Tibial nerve (tissue), 4 donors: ENCODE results near the gene BMPR1A. TPM values are rescaled to one million over a fixed set of nuclear protein-coding genes. Genes with fewer than 3 reads are reported as not detected.

Experiments
- DNase-seq, 2 donors: peaks; one replicate each; pipeline ENCODE4 v3.0.0-alpha.2; 2019; ENCODE audit warnings: low spot score in 2 of 2
- H3K27ac ChIP-seq, 4 donors: fragments of 200-600 bp; sonication (generic) in 3 of 4; one replicate each; pipeline ENCODE4 v1.5.1; 2017 to 2019; ENCODE audit warnings: mild to moderate bottlenecking in 1 of 4
- H3K27me3 ChIP-seq, 2 donors: fragments of 200-600 bp; sonication (generic) in 1 of 2; one replicate each; pipeline versions ENCODE4 v1.5.1 to v1.6.0; 2017 to 2019
- H3K36me3 ChIP-seq, 3 donors: fragments of 200-600 bp; sonication (generic); one replicate each; pipeline ENCODE4 v1.5.1; 2018 to 2019
- H3K4me1 ChIP-seq, 4 donors: fragments of 200-600 bp; sonication (generic) in 3 of 4; one replicate each; pipeline ENCODE4 v1.5.1; 2017 to 2019
- H3K4me3 ChIP-seq, 4 donors: fragments of 200-600 bp; sonication (generic) in 3 of 4; one replicate each; pipeline ENCODE4 v1.5.1; 2017 to 2019; ENCODE audit warnings: mild to moderate bottlenecking in 1 of 4, moderate library complexity in 1 of 4
- H3K9me3 ChIP-seq, 4 donors: fragments of 200-600 bp; sonication (generic) in 3 of 4; one replicate each; pipeline ENCODE4 v1.5.1; 2017 to 2019
- EP300 ChIP-seq, 2 donors: sonication (generic); formaldehyde crosslinking; IDR thresholded peaks; one replicate each; pipeline ENCODE4 v1.6.1; 2017; ENCODE audit warnings: antibody characterized with exemption in 2 of 2, mild to moderate bottlenecking in 1 of 2
- POLR2A ChIP-seq, 2 donors: fragments of 450-650 bp; IDR thresholded peaks; one replicate each; pipeline ENCODE4 v1.6.1; 2017; ENCODE audit warnings: antibody characterized with exemption in 2 of 2, mild to moderate bottlenecking in 2 of 2, moderate library complexity in 2 of 2
- WGBS, 2 donors: methylation state at CpG; one replicate each; pipeline ENCODE4 v1.1.5; 2018; 5-methylcytosine and 5-hydroxymethylcytosine counted together
- total RNA-seq, 4 donors: library from RNA; depleted of rRNA; stranded (reverse); fragments of >200 nt; gene quantifications; one replicate each; pipeline ENCODE4 v1.1.0, GENCODE V29; 2016
- TF ChIP-seq, protein P1 (sequence below), 5 experiments: fragments of 200-600 bp in 3 of 5; fragments of 450-650 bp in 2 of 5; sonication (generic) in 3 of 5; IDR thresholded peaks; one replicate each; pipeline ENCODE4 v1.5.1; 2016 to 2019; ENCODE audit warnings: antibody characterized with exemption in 5 of 5, mild to moderate bottlenecking in 3 of 5, moderate library complexity in 2 of 5

The BMPR1A gene
- total RNA-seq, 4 donors from 2014 or later: 35.7 to 51.3 (median 42.8) TPM

GRCh38 chr10:86959737-86960002 is 203.3 kb downstream of the BMPR1A start:
- no peak for DNase-seq
- Histone ChIP-seq H3K36me3 (no peaks in the 10 kb centered on the region), H3K27me3 (no peaks in the 10 kb centered on the region), H3K4me3 (peak overlapping the region in 2 of 4 donors; percentile 15 to 44), H3K27ac (peak overlapping the region; percentile 67 to 94 (median 84)), H3K9me3 (no peaks in the 10 kb centered on the region), H3K4me1 (peaks cover 3 to 83% (median 46%) of the 10 kb centered on the region in 4 donors)
- 58 to 100% methylated on average over 2 of the region's 2 CpGs for WGBS, 2 donors
- no peak for TF ChIP-seq EP300 (IDR thresholded peaks at IDR 0.05)
- TF ChIP-seq, protein P1, sequence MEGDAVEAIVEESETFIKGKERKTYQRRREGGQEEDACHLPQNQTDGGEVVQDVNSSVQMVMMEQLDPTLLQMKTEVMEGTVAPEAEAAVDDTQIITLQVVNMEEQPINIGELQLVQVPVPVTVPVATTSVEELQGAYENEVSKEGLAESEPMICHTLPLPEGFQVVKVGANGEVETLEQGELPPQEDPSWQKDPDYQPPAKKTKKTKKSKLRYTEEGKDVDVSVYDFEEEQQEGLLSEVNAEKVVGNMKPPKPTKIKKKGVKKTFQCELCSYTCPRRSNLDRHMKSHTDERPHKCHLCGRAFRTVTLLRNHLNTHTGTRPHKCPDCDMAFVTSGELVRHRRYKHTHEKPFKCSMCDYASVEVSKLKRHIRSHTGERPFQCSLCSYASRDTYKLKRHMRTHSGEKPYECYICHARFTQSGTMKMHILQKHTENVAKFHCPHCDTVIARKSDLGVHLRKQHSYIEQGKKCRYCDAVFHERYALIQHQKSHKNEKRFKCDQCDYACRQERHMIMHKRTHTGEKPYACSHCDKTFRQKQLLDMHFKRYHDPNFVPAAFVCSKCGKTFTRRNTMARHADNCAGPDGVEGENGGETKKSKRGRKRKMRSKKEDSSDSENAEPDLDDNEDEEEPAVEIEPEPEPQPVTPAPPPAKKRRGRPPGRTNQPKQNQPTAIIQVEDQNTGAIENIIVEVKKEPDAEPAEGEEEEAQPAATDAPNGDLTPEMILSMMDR (IDR thresholded peaks at IDR 0.05): no peak
- TF ChIP-seq POLR2A (IDR thresholded peaks at IDR 0.05): no peak

DNA sequence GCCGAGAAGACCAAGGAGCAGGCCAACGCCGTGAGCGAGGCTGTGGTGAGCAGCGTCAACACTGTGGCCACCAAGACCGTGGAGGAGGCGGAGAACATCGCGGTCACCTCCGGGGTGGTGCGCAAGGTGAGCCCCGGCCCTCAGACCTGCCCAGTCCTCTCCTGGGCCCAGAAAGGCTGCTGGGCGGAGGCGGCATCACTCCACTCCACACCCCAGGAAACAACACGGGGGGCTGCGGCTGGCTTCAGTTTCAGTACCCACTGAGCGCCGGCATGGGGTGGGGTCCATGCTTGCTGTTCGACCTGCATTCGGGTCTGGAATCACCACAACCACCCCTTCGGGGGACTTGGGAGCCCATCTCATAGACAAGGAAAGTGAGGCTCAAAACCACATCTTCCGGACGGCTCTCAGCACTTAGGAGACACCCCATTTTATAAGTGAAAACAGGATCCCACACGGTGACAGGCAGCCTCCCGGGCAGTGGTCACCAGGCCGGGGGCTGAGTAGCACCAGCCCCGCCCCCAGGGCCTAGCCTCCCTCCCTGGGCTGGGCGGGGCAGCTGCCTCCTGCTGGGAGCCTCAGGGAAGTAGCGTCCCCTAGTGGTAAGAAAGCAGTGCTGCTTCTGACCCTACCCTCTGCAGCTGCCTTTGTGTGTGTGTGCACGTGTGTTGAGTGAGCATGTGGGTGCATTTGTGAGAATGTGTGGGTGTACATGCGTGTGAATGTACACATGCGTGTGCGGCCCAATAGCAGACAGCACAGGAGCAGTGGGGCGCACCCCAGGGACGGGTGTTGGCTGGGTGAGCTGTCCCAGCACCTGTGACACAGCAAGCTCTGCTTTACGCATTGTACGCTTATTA is 203.8 kb downstream of the BMPR1A start:
- Histone ChIP-seq H3K4me1 (peaks cover 0 to 81% (median 41%) of the 10 kb centered on the region in 4 donors), H3K4me3 (peak overlapping the region in 1 of 4 donors; percentile 44)
- TF ChIP-seq, protein P1 (IDR thresholded peaks at IDR 0.05): peak; percentile 77 to 96 (median 94)
- TF ChIP-seq POLR2A (IDR thresholded peaks at IDR 0.05) (no peak), EP300 (IDR thresholded peaks at IDR 0.05) (peak in 1 of 2 donors; percentile 18)

DNA sequence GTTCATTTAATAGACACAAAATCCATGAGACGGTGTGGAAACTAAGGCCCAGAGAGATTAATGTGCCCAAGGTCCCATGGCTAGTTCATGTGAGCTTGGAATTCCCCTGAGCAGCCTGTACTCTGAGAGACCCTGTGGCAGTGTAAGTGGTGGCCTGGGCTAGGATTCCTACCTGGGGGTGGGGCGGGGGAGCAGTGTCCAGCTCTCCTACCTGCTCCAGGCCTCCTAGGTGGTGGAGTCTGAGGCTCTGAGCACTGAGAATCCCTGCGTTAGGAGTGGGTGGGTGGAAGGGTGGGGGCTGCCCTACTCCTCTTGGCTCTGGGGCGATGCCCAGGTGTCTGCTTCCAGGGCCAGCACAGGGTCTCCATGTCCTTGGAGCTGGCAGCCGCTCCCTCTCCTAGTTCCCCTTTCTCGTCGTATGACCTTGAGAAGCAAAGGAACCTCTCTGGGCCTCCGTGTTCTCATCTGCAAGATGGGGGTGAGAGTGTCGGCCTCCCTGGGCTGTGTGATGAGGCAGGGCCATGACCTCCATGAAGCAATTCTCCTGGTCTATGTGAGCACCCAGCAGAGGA is 204.5 kb downstream of the BMPR1A start:
- peak overlapping the region in 1 of 4 donors; percentile 18 for H3K27ac ChIP-seq
- H3K27me3 ChIP-seq: no peaks in the 10 kb centered on the region
- WGBS, 2 donors: 84 to 88% methylated on average over 8 to 9 of the region's 9 CpGs
- no peak overlapping the region for H3K4me3 ChIP-seq
- no peaks in the 10 kb centered on the region for H3K36me3 ChIP-seq
- TF ChIP-seq EP300 (IDR thresholded peaks at IDR 0.05) (no peak), POLR2A (IDR thresholded peaks at IDR 0.05) (no peak)
- TF ChIP-seq, protein P1 (IDR thresholded peaks at IDR 0.05): no peak
- H3K4me1 ChIP-seq: peaks cover 0 to 81% (median 38%) of the 10 kb centered on the region in 4 donors
- H3K9me3 ChIP-seq: no peaks in the 10 kb centered on the region
- DNase-seq: no peak

More for the DNA sequence above, 203.8 kb downstream of the BMPR1A start:
- Histone ChIP-seq H3K9me3 (no peaks in the 10 kb centered on the region), H3K36me3 (no peaks in the 10 kb centered on the region), H3K27me3 (no peaks in the 10 kb centered on the region), H3K27ac (peak overlapping the region; percentile 67 to 94 (median 84))
- peak in 1 of 2 donors; percentile 19 for DNase-seq
- 69 to 77% methylated on average over 30 to 34 of the region's 37 CpGs for WGBS, 2 donors

DNA sequence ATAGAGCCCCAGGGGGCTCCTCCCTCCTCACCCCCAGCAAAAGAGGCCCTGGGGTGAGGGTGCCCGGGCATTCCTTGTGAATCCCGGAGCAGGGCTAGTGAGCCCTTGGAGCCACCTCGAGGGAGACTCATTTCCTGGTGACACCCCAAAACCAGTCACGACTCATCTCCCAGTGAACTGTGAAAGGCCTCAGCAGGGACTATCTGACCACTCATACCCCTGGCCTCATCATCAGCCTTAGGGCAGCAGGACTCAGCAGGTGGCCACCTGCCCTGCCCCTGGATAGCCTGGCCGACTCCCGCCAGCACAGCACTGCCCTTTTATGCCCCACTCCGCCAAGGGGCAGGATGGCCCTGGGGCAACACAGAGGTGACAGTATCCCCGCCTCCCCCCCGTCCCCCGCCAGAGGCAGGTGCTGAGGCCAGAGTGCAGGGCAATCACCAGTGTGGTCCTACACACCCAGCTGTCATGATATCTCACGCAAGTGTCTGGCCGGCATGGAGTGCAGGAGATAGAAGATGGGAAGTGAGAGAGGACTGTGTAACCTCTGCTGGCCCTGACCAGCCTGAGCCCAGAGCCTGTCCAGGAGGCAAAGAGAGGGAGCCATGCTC is 205.2 kb downstream of the BMPR1A start:
- H3K27me3 ChIP-seq: no peaks in the 10 kb centered on the region
- peaks cover 0 to 81% (median 43%) of the 10 kb centered on the region in 4 donors for H3K4me1 ChIP-seq
- WGBS, 2 donors: 86 to 93% methylated on average over 6 of the region's 12 CpGs
- H3K36me3 ChIP-seq: no peaks in the 10 kb centered on the region
- H3K4me3 ChIP-seq: no peak overlapping the region
- no peaks in the 10 kb centered on the region for H3K9me3 ChIP-seq
- peak overlapping the region in 1 of 4 donors; percentile 18 for H3K27ac ChIP-seq
- no peak for TF ChIP-seq EP300 (IDR thresholded peaks at IDR 0.05)
- no peak for TF ChIP-seq POLR2A (IDR thresholded peaks at IDR 0.05)
- TF ChIP-seq, protein P1 (IDR thresholded peaks at IDR 0.05): no peak
- DNase-seq: no peak
